ENCODE results near the gene TXLNA. TPM values are rescaled to one million over a fixed set of nuclear protein-coding genes. Genes with fewer than 3 reads are reported as not detected.

TXLNA gene
- total RNA-seq, 3 donors from 2014 or later: 31.0 to 45.2 (median 39.3) TPM

GRCh38 chr1:32220746-32221580 lies 41.5 kb downstream of the TXLNA start:
- no peaks in the 10 kb centered on the region for H3K36me3 ChIP-seq (ENCODE audit: low read depth)
- TF ChIP-seq CTCF (IDR thresholded peaks at IDR 0.05): no peak
- no peaks in the 10 kb centered on the region for H3K9me3 ChIP-seq
- no peak for DNase-seq
- intact Hi-C loops (cut with DNase I, micrococcal nuclease): no loop called here
- H3K4me3 ChIP-seq: no peak overlapping the region
- H3K4me1 ChIP-seq (ENCODE audit: low read depth): peaks cover 33% of the 10 kb centered on the region
- ATAC-seq: no peak

- Histone ChIP-seq H3K4me3 (peak overlapping the region; percentile 59), H3K4me1 (ENCODE audit: low read depth) (peaks cover 27% of the 10 kb centered on the region), H3K36me3 (ENCODE audit: low read depth) (no peaks in the 10 kb centered on the region), H3K9me3 (no peaks in the 10 kb centered on the region)
- ATAC-seq: no peak
- DNase-seq: no peak
- no peak for TF ChIP-seq CTCF (IDR thresholded peaks at IDR 0.05)
- intact Hi-C loops (cut with DNase I, micrococcal nuclease): no loop called here
Measured at GRCh38 chr1:32221581-32221979, 42.1 kb downstream of the TXLNA start.

GRCh38 chr1:32221980-32222755 lies 42.7 kb downstream of the TXLNA start, which contains the start of the genes EIF3I and TMEM234:
Gene EIF3I, plus strand, starts transcription at chr1:32222407. Its CDS starts 35 bp downstream, at chr1:32222442.
Gene TMEM234, minus strand, starts transcription at chr1:32222353. Its CDS starts 31 bp downstream, at chr1:32222322.
- ATAC-seq (peak; percentile 97), DNase-seq (peak; percentile 93 to 96 (median 95))
- Histone ChIP-seq H3K4me1 (ENCODE audit: low read depth) (peaks cover 22% of the 10 kb centered on the region), H3K4me3 (peak within 1 kb of the TSS; percentile 59), H3K36me3 (ENCODE audit: low read depth) (peaks cover 3% of the 10 kb centered on the region), H3K9me3 (no peaks in the 10 kb centered on the region)
- intact Hi-C loops (cut with DNase I, micrococcal nuclease): no loop called here
- no peak for TF ChIP-seq CTCF (IDR thresholded peaks at IDR 0.05)

- no peak for DNase-seq
- Histone ChIP-seq H3K9me3 (no peaks in the 10 kb centered on the region), H3K36me3 (ENCODE audit: low read depth) (peaks cover 3% of the 10 kb centered on the region), H3K4me1 (ENCODE audit: low read depth) (peaks cover 22% of the 10 kb centered on the region), H3K4me3 (no peak overlapping the region)
- TF ChIP-seq CTCF (IDR thresholded peaks at IDR 0.05): no peak
- intact Hi-C loops (cut with DNase I, micrococcal nuclease): no loop called here
- ATAC-seq: no peak
Measured at GRCh38 chr1:32223683-32224082, 44.2 kb downstream of the TXLNA start.

- intact Hi-C loops (cut with DNase I, micrococcal nuclease): no loop called here
- no peak for ATAC-seq
Measured at GRCh38 chr1:32224285-32224684, 44.8 kb downstream of the TXLNA start.

More at GRCh38 chr1:32224285-32224684, 44.8 kb downstream of the TXLNA start:
- Histone ChIP-seq H3K4me1 (ENCODE audit: low read depth) (peaks cover 22% of the 10 kb centered on the region), H3K9me3 (no peaks in the 10 kb centered on the region), H3K4me3 (no peak overlapping the region), H3K36me3 (ENCODE audit: low read depth) (peaks cover 3% of the 10 kb centered on the region)
- TF ChIP-seq CTCF (IDR thresholded peaks at IDR 0.05): no peak
- DNase-seq: no peak
